Activated CD8-positive, alpha-beta memory T cell treated with anti-CD3 and anti-CD28 coated beads, Interleukin-2, amount 50 U/mL, for 4 hours (primary cell): Measurements from ENCODE around the gene FGD2.

Source experiments
- DNase-seq: peaks from one replicate; pipeline ENCODE4 v3.0.0-alpha.2; 2020

FGD2 gene

DNA sequence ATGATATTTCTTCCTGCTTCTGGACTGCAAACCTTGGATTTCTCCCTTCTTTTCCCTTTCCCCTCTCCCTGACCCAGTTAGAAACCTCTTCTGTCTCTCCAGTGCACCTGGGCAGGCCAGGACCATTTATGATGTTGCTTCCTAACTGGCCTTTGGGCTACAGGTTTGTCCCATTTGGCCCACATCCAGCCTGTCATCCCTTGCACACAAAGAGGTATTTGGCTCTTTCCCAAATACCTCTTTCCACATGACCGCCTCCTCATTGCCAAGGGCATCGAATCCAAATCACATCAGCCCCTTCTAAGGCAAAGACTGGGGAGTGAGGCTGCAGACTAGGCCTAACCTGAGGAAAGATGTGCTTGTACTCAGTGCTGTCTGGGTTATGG lies 13.6 kb downstream of the FGD2 start:
- no peak for DNase-seq

DNA sequence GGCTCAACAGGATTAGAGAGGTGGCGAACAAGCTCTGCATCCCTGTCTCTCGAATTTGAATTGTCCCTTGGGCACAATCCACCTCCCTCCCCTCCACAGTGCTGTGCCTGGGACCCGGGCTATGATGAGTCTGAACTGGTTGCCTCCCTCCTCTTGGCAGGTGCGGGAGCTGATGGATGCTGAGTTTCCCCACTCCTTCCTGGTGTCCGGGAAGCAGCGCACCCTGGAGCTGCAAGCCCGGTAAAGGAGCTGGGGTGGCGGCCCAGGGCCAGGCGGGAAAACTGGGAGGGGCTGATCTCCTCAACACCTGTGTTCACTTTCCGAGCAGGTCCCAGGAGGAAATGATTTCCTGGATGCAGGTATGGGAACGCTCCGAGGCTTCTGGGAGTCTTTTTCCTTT lies 14.9 kb downstream of the FGD2 start:
- no peak for DNase-seq

DNA sequence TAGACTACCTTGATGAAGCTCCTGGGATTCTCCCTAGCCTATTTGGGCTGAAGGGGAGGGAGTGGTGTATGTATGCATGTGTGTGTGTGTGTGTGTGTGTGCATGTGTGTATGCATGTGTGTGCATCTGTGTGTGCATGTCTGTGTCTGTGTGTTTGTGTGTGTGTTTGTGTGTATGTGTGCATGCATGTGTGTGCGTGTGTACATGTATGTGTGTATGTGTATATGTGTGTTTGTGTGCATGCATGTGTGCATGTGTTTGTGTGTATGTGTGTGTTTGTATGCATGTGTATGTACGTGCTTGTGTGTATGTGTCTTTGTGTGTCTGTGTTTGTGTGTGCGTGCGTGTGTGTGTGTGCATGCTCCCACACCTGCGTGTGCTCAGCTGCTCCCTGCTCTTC lies 15.4 kb downstream of the FGD2 start:
- no peak for DNase-seq

DNA sequence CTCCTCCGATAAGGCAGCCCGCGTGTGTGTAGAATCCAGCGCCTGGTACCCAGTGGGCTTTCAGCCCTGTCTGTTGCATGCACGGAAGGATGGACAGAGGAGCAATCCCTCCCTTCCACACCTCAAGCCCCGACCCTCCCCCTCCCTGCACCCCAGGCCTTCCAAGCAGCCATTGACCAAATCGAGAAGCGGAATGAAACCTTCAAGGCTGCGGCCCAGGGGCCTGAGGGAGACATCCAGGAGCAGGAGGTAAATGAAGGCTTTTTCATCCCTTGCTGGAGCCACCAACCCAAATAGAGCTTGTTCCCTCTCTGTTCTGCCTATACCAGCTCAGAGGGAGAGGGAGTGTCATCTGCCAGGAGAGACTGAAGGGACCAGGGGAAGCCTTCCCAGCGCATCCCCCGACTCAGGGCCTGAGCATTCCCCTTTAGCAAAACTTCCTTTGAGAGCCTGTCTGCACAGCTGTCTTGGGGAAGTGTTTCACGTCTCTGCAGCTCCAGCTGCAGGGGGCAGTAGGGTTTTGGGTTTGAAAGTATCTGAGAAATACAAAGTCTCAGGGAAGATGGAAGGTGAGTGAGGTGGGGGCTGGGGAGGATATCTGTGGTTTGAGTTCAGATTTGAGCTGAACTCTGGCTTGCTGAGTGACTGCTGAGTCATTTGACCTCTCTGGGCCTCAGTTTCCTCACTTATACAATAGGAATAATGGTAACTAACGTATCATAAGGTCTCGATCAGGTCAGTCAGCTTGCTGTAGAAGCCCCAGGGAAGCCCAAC lies 16.1 kb downstream of the FGD2 start:
- peak; percentile 66 for DNase-seq

DNA sequence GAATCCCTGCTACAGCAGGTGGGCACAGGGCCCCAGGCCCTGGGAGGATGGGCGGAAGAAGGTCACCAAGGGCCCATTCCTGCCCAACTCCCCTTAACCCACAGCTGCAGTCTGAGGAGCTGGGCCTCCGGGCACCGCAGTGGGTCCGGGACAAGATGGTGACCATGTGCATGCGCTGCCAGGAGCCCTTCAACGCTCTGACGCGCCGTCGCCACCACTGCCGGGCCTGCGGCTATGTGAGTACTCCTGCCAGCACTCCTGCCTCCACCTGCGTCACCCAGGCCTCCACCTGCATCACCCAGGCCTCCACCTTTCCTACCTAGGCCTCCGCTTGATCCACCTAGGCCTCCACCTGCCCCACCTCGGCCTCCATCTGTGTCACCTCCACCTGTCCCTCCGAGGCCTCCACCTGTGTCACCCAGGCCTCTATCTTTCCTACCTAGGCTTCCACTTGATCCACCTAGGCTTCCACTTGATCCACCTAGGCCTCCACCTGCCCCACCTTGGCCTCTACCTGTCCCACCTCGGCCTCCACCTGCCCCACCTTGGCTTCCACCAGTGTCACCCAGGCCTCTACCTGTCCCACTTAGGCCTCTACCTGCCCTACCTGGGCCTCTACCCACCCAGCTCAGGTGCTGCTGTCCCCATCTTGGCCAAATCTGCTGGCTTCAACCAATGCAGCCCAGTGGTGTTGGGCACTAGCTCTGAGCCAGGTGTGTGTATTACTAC lies 16.8 kb downstream of the FGD2 start:
- no peak for DNase-seq

DNA sequence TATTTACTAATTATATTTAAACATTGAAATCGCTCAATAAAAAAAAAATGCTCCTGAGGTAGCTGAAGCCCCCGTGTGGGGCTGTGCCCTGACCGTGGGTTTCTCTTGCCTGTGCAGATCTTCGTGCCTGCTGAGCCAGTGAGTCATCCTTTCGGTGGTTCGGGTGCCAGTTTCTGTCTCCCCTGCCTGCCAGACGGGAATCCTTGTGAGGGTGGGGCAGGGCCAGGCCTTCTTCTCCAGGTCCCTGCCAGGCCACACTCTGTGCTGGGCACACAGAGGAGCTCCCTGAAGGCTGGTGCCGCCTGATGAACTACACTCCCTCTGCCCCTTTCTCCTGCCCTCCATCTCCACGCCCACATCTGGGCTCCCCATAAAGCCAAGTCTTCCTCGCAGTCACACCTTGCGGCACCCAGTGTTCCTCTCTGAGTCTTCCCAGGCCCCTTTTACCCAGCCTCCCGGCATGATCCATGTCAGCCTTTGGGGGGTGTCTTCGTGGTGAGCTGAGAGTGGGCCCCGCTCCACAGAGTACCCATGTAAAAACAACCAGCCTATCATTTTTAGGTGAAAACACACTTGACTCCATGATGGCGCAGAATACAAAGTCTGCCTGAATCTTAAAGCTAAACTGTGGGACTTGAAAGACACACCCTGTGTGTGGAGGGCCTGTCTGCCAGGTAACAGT lies 19.3 kb downstream of the FGD2 start:
- DNase-seq: no peak

DNA sequence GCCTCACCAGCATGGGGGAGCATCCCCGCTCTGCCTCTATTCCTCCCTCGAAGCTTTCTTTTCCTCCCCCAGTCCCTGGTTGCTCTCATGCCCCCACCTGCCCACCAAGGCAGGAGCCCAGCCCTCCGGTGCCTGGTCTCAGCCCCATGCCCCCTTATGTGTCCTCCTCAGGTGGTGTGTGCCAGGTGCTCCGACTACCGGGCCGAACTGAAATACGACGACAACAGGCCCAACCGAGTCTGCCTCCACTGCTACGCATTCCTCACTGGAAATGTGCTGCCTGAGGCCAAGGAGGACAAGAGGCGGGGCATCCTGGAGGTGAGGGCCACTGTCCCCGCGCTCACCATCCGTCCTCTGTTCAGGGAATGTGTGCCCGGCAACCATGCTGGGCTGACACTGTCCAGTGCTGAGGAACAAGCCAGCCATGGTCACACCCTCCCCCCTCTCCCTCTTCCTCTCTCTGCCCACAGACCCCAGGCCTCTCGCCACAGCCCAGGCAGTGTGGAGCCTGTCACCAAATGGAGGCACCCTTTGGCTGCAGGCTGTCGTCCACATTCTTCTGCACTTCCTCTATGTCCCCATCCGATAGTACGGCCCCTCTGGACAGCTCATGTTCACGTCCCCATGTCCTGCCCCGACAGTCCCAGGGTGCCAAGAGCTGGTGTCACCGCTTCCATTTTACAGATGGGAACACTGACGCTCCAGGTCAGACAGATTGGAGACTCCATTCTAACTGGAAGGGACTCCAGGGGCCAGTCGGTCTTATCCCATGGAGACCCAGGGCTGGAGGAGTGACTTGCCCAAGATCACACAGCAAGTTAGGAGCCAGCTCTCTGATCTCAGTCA lies 20.4 kb downstream of the FGD2 start:
- no peak for DNase-seq

DNA sequence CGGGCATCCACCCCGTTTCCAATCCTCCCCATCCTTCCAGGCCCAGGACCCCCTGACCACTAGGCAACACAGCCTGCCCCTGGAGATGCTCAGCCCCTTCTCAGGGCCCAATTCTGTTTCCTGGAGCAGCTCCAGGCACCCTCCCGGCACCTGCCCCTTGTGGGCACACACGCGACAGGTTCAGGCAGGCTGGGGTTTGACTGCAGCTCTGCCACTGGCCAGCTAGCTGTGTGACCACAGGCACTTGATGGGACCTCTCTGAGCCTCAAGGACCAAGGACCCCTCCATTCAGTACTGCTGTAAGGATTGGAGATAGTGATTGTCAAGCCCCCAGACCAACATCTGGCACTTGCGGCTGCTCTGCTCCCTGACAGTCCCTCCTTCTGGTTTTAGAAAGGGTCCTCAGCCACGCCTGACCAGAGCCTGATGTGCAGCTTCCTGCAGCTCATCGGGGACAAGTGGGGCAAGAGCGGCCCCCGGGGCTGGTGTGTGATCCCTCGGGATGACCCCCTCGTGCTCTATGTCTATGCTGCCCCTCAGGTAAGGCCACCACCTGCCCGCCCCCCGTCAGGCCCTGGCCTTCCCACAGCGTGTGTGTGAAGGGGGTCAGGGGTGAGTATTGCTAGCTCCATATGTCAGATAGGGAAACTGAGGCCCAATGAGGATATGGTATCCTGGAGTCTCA lies 21.7 kb downstream of the FGD2 start:
- no peak for DNase-seq

DNA sequence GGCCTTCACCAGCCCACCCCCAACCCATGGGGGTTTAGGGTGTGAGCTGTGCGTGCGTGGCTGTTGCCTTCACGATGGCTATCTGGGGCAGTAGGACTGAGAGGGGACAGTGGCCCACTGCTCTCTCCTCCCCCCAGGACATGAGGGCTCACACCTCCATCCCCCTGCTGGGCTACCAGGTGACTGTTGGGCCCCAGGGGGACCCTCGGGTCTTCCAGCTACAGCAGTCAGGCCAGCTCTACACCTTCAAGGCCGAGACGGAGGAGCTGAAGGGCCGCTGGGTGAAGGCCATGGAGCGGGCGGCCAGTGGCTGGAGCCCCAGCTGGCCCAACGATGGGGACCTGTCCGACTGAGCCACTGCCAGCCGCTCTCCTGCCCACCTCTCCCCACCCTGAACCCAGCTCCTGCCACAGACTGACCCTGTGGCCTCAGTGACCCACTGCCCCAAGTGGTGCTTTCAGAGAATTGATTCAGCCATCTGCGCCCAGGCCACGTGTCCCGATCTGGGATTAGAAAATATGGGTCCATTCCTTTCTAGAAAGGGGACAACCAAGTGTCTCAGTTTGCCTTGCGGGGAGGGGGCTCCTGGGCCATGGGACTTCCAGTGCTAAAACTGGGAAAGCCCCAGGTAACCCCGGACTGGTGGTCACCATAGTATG lies 22.5 kb downstream of the FGD2 start:
- no peak for DNase-seq

DNA sequence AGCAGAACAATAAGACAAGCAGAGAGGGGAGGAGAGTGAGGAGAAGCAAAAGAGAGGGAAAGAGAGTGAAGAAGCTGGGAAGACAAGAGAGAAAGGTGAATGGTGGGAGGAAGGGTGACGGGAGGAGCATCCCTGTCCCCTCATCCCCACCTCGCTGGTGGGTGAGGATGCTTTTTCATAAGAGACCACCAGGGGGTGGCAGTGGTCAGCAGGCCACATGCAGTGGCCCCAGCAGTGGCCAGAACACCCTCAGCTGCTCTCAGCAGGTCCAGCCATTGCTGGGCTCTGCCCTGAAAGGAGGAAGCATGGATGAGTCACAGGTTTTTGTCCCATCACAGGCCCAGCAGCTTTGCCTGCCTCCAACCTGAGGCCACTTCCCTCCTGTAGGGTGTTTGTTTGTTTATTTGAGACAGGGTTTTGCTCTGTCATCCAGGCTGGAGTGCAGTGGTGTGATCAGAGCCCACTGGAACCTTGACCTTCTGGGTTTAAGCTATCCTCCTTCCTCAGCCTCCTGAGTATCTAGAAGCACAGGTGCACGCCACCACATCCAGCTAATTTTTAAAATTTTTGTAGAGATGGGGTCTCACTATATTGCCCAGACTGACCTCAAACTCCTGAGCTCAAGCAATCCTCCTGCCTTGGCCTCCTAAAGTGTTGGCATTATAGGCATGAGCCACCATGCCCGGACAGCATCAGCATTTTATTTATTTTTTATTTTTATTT lies 24.0 kb downstream of the FGD2 start:
- DNase-seq: peak; percentile 50

DNA sequence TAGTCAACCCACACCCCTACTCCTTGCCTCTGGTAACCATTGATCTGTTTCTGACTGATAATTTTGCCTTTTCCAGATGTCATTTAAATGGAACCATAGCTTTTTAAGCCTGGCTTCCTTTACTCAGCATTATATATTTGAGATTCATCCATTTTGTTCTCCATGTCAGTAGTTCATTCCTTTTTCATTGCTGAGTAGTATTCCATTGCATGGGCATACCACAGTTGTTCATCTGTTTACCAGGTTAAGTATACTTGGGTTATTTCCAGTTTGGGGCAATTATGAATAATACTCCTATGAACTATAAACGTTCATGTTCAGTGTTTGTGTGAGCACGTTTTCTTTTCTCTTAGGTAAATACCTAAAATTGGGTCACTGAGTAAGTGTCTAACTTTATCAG lies 25.1 kb downstream of the FGD2 start:
- DNase-seq: no peak

DNA sequence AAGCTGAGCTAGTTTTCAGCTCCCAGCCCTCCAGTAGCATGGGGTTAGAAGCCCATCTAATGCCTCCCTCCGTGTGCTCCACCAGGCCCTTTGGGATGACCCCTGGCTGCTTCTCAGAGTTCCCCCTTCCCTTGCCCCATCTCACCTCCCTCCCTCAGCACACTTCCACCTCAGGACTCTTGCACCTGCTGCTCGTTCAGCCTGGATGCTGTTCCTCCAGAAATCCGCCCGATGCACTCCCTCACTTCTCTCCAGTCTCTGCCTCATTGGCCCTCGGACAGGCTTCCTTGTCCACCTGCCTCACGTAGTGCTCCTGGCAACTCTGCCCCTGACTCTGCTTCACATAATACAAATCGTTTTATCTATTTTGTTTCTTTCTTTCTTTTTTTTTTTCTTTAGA lies 26.8 kb downstream of the FGD2 start:
- no peak for DNase-seq

DNA sequence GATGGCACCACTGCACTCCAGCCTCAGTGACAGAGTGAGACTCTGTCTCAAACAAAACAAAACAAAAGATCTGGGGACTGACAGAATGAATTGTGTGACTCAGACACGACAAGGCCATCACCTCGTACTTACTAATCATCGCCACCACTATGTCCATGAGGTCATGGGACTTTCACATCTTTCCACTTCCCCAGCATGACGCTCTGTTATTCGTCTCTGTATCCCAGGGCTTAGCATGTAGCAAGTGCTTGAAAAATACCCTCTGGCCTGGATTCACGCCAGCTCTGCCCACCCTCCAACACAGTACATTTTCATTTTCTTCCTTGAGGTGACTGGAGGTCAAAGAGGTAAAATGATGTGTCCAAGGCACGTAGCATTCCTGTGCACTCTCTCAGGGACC lies 27.8 kb downstream of the FGD2 start:
- DNase-seq: no peak

DNA sequence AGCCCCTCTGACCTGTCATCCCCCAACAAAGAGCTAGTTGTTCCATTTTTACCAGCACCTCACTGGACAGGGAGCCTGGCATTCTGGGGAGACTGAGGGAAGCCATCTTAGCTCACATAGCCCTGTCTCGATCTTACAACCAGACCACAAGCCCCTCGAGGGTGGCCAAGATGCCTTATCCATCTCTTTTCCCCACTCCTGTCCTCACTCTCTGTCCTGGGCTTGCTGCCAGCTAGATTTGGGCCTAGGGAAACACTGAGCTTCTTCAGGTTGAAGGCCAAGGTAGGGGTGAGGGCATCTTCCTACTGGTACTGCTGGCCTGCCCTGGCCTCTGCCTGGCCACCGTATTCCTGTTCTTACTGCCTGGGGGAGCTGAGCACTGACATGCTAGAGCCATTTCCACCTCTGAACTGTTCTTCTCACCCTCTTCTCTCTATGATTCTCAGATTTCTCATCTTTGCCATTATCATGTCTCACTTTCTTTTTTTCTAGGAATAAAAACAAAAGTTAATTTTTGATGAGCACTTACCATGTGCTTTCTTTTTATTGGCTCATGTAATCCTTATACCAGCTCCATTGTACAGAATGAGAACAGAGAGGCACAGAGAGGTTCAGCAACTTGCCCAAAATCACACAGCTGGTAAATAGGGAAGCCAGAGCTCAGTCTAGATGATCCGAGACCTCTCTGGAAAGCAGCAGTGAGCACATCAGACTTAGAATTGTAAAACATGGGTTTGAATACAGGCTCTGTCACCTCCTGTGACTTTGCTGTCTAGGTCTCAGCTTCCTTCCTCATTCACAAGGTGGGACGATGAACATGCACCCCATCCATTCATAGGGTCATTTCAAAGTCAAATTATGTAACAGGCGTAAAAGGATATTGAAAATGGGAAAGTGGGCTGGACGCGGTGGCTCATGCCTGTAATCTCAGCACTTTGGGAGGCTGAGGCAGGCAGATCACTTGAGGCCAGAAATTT lies 28.7 kb downstream of the FGD2 start:
- DNase-seq: no peak

DNA sequence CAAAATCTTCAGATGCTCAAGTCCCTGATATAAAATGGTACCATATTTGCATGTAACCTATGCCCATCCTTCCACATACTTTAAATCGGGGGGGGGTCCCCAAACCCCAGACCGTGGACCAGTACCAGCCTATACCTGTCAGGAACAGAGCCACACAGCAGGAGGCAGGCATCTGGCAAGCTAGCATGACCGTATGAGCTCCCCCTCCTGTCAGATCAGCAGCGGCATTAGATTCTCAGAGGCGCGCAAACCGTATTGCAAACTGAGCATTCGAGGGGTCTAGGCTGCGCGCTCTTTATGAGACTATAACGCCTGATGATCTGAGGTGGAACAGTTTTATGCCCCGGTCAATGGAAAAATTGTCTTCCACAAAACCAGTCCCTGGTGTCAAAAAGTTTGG lies 30.7 kb downstream of the FGD2 start:
- no peak for DNase-seq

DNA sequence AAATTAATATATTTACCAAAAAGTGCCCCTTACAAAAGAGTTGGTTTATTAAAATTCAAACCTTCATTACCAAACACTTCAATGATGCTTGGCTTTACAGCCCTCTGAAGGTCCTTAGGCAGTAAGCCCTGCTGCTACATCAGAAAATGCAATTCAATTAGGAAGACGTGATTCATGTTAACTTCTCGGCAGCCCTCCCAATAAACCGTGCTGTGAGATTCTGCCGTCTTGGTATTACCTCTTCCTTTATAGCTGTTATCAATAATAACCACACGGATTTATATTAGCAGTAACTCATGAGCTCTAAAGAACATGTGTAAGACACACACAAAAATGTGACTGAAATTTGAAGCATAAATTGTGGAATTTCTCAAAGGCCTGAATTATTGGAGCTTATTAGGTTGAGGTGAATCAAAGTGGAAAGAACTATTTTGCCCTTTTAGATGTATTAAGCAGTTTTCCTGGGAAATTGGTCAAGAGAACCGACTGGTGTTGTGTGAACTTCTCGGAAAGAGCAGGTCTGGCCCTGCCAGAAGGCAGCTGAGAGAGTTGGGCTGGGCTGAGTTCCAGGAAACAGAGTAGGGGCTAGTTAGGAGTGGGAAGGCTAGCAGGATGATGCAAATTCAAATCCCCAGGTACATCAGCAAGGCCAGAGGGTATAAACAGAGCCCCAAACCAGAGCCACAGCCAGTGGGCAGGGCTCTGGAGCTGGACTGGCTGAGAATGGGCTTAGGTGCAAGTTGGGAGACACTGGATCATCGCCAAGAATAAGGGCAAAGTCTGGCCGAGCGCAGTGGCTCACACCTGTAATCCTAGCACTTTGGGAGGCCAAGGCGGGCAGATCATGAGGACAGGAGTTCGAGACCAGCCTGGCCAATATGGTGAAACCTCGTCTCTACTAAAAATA lies 33.1 kb downstream of the FGD2 start:
- DNase-seq: no peak

DNA sequence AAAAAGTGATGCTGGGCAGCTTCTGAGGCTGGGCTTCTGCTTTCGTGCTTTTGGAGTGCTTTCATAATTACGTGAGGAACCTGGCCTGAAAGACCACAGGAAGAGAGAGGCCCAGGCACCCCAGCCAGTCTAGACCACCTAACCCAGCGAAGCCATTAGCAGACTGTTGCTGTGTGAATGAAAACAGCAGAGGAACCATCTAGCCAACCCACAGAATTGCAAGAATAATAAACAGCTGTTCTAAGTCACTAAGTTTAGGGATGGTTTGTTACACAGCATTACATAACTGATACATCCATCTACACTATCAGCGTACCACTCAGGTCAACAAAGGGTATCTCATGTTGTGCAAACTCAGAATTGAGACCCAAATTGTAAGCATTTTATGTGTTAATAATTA lies 34.5 kb downstream of the FGD2 start:
- DNase-seq: no peak

DNA sequence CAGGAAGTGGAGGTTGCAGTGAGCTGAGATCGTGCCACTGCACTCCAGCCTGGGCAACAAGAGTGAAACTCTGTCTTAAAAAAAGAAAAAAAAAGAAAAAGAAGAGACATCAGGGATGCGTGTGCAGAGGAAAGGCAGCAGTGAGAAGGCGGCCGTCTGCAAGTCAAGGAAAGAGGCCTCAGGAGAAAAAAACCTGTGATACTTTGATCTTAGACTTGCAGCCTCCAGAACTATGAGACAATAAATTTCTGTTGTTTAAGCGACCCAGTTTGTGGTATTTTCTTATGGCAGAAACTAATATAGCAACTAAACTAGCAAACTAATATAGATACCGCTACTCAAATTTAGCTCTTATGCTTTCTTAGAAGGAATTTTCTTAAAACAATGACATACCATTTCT lies 36.1 kb downstream of the FGD2 start:
- DNase-seq: no peak

DNA sequence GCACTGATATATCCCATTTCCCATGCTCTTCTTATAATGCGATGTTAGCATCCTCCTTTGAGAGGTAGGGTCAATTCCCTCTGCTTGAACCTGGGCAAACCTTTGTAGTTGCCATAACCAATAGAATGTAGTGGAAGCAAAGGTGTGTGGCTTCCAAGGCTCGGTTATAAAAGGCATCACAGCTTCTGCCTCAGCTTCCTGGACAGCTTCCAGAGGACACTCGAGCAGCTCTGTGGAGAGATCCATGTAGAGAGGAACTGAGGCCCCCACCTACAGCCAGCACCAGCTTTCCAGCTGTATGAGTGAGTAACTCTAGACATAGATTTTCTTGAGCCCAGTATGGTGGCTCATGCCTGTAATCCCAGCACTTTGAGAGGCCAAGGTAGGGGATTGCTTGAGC lies 36.7 kb downstream of the FGD2 start:
- no peak for DNase-seq
